Measurements from ENCODE around the gene EHBP1L1. TPM values are rescaled to one million over a fixed set of nuclear protein-coding genes. Genes with fewer than 3 reads are reported as not detected.

Gene EHBP1L1
- total and polyA plus RNA-seq, 2 of the 13 experiments (the other 11 are each of a cell fraction or from before 2014, with no cell fraction given) = 8.3 to 10.6 TPM

DNA sequence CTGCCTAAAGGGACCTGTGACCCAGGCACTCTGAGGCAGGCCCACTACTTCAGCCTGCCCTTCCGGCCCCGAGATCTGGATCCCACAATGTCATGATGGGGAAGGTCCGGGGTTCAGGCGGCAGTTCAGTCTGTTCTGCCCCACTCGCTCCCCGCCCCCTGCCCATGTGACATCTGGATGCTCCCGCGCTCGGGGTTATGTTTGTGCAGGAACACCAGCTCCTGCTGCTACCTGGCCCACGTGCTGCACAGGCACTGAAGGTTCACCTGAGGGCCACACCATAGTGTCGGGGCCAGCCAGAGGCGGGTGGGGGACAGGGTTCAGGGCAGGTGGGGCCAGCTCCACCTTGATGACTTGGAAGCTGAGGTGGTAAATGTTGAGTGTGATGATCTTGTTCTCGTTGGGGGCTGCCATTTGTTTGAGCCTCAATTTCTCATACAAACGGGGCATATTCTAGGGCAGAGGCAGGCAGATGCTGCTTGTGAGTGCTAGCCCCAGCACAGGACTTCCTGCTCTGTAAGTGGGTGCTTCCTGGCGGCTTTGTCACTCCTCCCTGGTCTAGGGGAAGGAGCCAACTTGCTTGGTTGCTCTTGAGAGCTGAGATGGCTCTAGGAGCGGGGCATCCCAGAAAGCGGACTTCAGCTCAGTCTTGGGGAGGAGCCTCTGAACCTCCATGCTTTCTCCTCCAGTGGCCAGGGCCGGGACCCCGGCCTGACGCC, 57.7 kb downstream of the EHBP1L1 start:
- POLR2A ChIA-PET = interaction anchor here (1.0 to 2.2 kb wide), 4 partner anchors 14 to 19 kb away, joined by 3 to 11 read pairs (median 6); no protein-coding TSS in a partner anchor
- in situ Hi-C loops (cut with HindIII; ENCODE audit: extremely low pct_ligation_motif_present, low pct_unique_long_range_greater_than_20kb) = no loop called here
- 88% methylated on average over 12 of the region's 20 CpGs for WGBS (ENCODE audit: low lambda C conversion rate)
- no peak overlapping the region for H3K4me3 ChIP-seq (replicated peaks in 1 of 3; ENCODE audit: insufficient read depth in 1 of 3, low read depth in 2 of 3, low read length in 3 of 3)
- H3K9ac ChIP-seq (ENCODE audit: insufficient read depth, low read depth, low read length) = no peak overlapping the region
- no peaks in the 10 kb centered on the region for H3K79me2 ChIP-seq (ENCODE audit: insufficient read depth, low read length)
- peaks cover 23% of the 10 kb centered on the region for H3K4me1 ChIP-seq (ENCODE audit: insufficient read depth, low read length)
- H3K36me3 ChIP-seq (replicated peaks in 1 of 2; ENCODE audit: control insufficient read depth in 1 of 2, insufficient read depth in 2 of 2, low read length in 2 of 2) = peaks cover 43 to 61% of the 10 kb centered on the region in 2 experiments; a peak in 4 of 5 replicates
- no peak overlapping the region for H2AFZ ChIP-seq (ENCODE audit: low read length)
- H4K20me1 ChIP-seq (ENCODE audit: insufficient read depth, low read length) = no peaks in the 10 kb centered on the region
- DNase-seq (ENCODE audit: low spot score) (no peak), FAIRE-seq (no peak), ATAC-seq (no peak)
- no peak overlapping the region for H3K27ac ChIP-seq (ENCODE audit: extremely low read length, insufficient read depth, low read length)
- TF ChIP-seq ZNF839 (CRISPR knock-in tag; IDR thresholded peaks at IDR 0.05; ENCODE audit: borderline replicate concordance) (no peak), AGO2 (optimal IDR thresholded peaks at IDR 0.05; ENCODE audit: low read depth, low read length) (peak; percentile 73), RBFOX2 (IDR thresholded peaks at IDR 0.05; ENCODE audit: low read depth, low read length) (0 out of 2 replicates have a peak, but pooled peaks have one; percentile 5), AKAP8 (CRISPR knock-in tag; IDR thresholded peaks at IDR 0.05) (no peak)
- TF ChIP-seq, protein P1, sequence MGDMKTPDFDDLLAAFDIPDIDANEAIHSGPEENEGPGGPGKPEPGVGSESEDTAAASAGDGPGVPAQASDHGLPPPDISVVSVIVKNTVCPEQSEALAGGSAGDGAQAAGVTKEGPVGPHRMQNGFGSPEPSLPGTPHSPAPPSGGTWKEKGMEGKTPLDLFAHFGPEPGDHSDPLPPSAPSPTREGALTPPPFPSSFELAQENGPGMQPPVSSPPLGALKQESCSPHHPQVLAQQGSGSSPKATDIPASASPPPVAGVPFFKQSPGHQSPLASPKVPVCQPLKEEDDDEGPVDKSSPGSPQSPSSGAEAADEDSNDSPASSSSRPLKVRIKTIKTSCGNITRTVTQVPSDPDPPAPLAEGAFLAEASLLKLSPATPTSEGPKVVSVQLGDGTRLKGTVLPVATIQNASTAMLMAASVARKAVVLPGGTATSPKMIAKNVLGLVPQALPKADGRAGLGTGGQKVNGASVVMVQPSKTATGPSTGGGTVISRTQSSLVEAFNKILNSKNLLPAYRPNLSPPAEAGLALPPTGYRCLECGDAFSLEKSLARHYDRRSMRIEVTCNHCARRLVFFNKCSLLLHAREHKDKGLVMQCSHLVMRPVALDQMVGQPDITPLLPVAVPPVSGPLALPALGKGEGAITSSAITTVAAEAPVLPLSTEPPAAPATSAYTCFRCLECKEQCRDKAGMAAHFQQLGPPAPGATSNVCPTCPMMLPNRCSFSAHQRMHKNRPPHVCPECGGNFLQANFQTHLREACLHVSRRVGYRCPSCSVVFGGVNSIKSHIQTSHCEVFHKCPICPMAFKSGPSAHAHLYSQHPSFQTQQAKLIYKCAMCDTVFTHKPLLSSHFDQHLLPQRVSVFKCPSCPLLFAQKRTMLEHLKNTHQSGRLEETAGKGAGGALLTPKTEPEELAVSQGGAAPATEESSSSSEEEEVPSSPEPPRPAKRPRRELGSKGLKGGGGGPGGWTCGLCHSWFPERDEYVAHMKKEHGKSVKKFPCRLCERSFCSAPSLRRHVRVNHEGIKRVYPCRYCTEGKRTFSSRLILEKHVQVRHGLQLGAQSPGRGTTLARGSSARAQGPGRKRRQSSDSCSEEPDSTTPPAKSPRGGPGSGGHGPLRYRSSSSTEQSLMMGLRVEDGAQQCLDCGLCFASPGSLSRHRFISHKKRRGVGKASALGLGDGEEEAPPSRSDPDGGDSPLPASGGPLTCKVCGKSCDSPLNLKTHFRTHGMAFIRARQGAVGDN (CRISPR knock-in tag; IDR thresholded peaks at IDR 0.05) = peak; percentile 23; the same call in 1 of the 2 replicates
- H3K27me3 ChIP-seq (ENCODE audit: control insufficient read depth in 1 of 2, insufficient read depth in 2 of 2, low read length in 2 of 2) = no peaks in the 10 kb centered on the region
- no peaks in the 10 kb centered on the region for H3K9me3 ChIP-seq (ENCODE audit: low read length)
- BruUV-seq (replicated peaks) = no TSS peak
- no peak overlapping the region for H3K4me2 ChIP-seq (ENCODE audit: low read depth, low read length)
- CTCF ChIA-PET (ENCODE audit: low intra/inter-chr PET ratio, low total read pairs) = no interaction called here
- intact Hi-C loops (cut with micrococcal nuclease; ENCODE audit: unreplicated experiment) = no loop called here

All from HepG2 (cell line).